BE2C (cell line): ENCODE measurements around the gene MC2R. TPM values are rescaled to one million over a fixed set of nuclear protein-coding genes. Genes with fewer than 3 reads are reported as not detected.

ENCODE experiments used
- DNase-seq: peaks from one replicate; pipeline ENCODE4 v3.0.0-alpha.2; 2020
- H3K27me3 ChIP-seq: fragments of 250-450 bp; sonication (Bioruptor Pico); 2 replicates; pipeline ENCODE4 v1.5.1; 2020; ENCODE audit warnings: mild to moderate bottlenecking
- H3K36me3 ChIP-seq: fragments of 250-450 bp; sonication (Bioruptor Pico); 2 replicates; pipeline ENCODE4 v1.5.1; 2020; ENCODE audit warnings: mild to moderate bottlenecking
- H3K4me1 ChIP-seq: fragments of 250-450 bp; sonication (Bioruptor Pico); 2 replicates; pipeline ENCODE4 v1.5.1; 2020
- H3K4me3 ChIP-seq: 2 replicates; pipeline ENCODE4 v1.5.1; 2011; ENCODE audit warnings: low read depth, low read length
- H3K9me3 ChIP-seq: fragments of 250-450 bp; sonication (Bioruptor Pico); 2 replicates; pipeline ENCODE4 v1.5.1; 2020
- CTCF ChIP-seq: IDR thresholded peaks from 2 replicates; pipeline ENCODE4 v1.5.1; 2012; ENCODE audit warnings: mild to moderate bottlenecking, low read depth, low read length
- polyA plus RNA-seq: library from polyadenylated mRNA; unstranded; fragments of >200 nt; gene quantifications from one replicate; pipeline ENCODE4 v1.2.1, GENCODE V29; 2012; ENCODE audit warnings: low read depth, missing spikeins; ENCODE audit not compliant: insufficient read length, insufficient read depth

The MC2R gene
- not detected for polyA plus RNA-seq

- Histone ChIP-seq H3K4me3 (no peak within 1 kb of the TSS), H3K4me1 (no peaks in the 10 kb centered on the region), H3K9me3 (no peaks in the 10 kb centered on the region), H3K27me3 (no peaks in the 10 kb centered on the region), H3K36me3 (no peaks in the 10 kb centered on the region)
- DNase-seq = no peak
- no peak for TF ChIP-seq CTCF
Observed at GRCh38 chr18:13915391-13915790, at the start of gene MC2R. MC2R (minus strand) TSS chr18:13915536; CDS start chr18:13885518, 30,018 bp downstream.

GRCh38 chr18:13945811-13946210 is 30.5 kb upstream of the MC2R start:
- Histone ChIP-seq H3K27me3 (no peaks in the 10 kb centered on the region), H3K9me3 (no peaks in the 10 kb centered on the region), H3K36me3 (no peaks in the 10 kb centered on the region), H3K4me3 (no peak overlapping the region), H3K4me1 (no peaks in the 10 kb centered on the region)
- no peak for TF ChIP-seq CTCF
- no peak for DNase-seq

GRCh38 chr18:13943338-13943737 is 28.0 kb upstream of the MC2R start:
- no peak overlapping the region for H3K4me3 ChIP-seq
- no peak for DNase-seq
- no peaks in the 10 kb centered on the region for H3K4me1 ChIP-seq
- TF ChIP-seq CTCF = no peak
- no peaks in the 10 kb centered on the region for H3K36me3 ChIP-seq
- no peaks in the 10 kb centered on the region for H3K27me3 ChIP-seq
- no peaks in the 10 kb centered on the region for H3K9me3 ChIP-seq

- H3K27me3 ChIP-seq = no peaks in the 10 kb centered on the region
Observed at GRCh38 chr18:13940326-13940725, 25.0 kb upstream of the MC2R start.

GRCh38 chr18:13934676-13935075 is 19.3 kb upstream of the MC2R start:
- Histone ChIP-seq H3K36me3 (no peaks in the 10 kb centered on the region), H3K4me1 (no peaks in the 10 kb centered on the region), H3K27me3 (no peaks in the 10 kb centered on the region), H3K9me3 (no peaks in the 10 kb centered on the region), H3K4me3 (no peak overlapping the region)
- TF ChIP-seq CTCF = no peak
- no peak for DNase-seq

More at GRCh38 chr18:13940326-13940725, 25.0 kb upstream of the MC2R start:
- TF ChIP-seq CTCF = no peak
- no peak for DNase-seq
- Histone ChIP-seq H3K4me3 (no peak overlapping the region), H3K4me1 (no peaks in the 10 kb centered on the region), H3K36me3 (no peaks in the 10 kb centered on the region), H3K9me3 (no peaks in the 10 kb centered on the region)

- Histone ChIP-seq H3K9me3 (no peaks in the 10 kb centered on the region), H3K27me3 (no peaks in the 10 kb centered on the region), H3K36me3 (no peaks in the 10 kb centered on the region), H3K4me3 (no peak overlapping the region), H3K4me1 (no peaks in the 10 kb centered on the region)
- TF ChIP-seq CTCF = no peak
- no peak for DNase-seq
Observed at GRCh38 chr18:13934058-13934457, 18.7 kb upstream of the MC2R start.
